Loucy (cell line): ENCODE results near the gene LGR4.

ENCODE experiments used
- CTCF ChIP-seq: fragments of 200-600 bp; sonication (generic); conservative IDR thresholded peaks from 2 replicates; pipeline ENCODE4 v1.5.1; 2014; ENCODE audit warnings: mild to moderate bottlenecking, antibody characterized with exemption, low read length
- EZH2phosphoT487 ChIP-seq: fragments of 200-600 bp; IDR thresholded peaks from 2 replicates; pipeline ENCODE4 v1.6.1; 2018; ENCODE audit warnings: antibody characterized with exemption, mild to moderate bottlenecking, moderate library complexity, borderline replicate concordance

DNA sequence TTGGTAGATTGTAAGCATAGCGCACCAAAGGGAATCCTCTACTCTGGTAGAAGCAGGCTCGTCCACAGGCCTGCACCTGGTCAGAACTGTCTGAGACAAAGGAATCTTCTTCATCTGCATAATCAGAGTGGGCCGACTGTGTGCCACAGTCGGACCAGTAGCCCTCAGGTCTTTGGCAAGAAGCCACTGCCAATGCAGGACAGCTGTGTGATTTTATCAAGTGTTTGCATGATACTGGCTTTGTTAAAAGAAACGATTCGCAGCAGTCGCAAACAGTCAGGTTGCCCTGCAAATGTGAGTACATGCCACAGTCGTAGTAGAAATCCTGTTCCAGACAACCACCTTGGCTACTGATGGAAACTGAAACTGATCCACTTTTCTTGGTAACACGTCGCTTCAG lies 104.7 kb downstream of the LGR4 start:
- TF ChIP-seq CTCF (no peak), EZH2phosphoT487 (no peak)
